HepG2 (cell line): Measurements from ENCODE around the gene EPB41L2. TPM values are rescaled to one million over a fixed set of nuclear protein-coding genes. Genes with fewer than 3 reads are reported as not detected.

Experiments used
- ATAC-seq: fragments of 200-7000 bp; cut with Tn5 transposase; 3 replicates; pipeline ENCODE4 v1.9.1; 2020; ENCODE audit warnings: mild to moderate bottlenecking, moderate library complexity
- BruUV-seq: library from RNA; stranded (reverse); fragments of 400-500 nt; replicated peaks from 2 replicates; lab custom pipeline; 2021; lab: Mats Ljungman, UMichigan
- CTCF ChIA-PET: fragments of 300-600 bp; formaldehyde crosslinking; extraction: SDS; loops from one replicate; lab custom pipeline; 2021; ENCODE audit warnings: low total read pairs, inconsistent platforms, low intra/inter-chr PET ratio; lab: Yijun Ruan, JAX
- POLR2A ChIA-PET: fragments of 350-600 bp; sonication (Branson Sonifier 250); formaldehyde crosslinking; loops from one replicate; lab custom pipeline; 2020; ENCODE audit warnings: antibody characterized with exemption, inconsistent platforms; lab: Yijun Ruan, JAX
- DNase-seq: peaks from one replicate; pipeline ENCODE4 v3.0.0-alpha.2; 2015; ENCODE audit warnings: low spot score
- FAIRE-seq: peaks from 3 replicates; lab custom pipeline; 2011; peaks lifted over from hg19 to GRCh38; lab: Jason Lieb, UNC
- H2AFZ ChIP-seq: one replicate; pipeline ENCODE4 v1.6.1; 2011; ENCODE audit warnings: low read length, inconsistent platforms
- H3K27ac ChIP-seq: fragments of 300-600 bp; 3 replicates; pipeline ENCODE4 v1.8.0; 2011; ENCODE audit warnings: mixed run types, mild to moderate bottlenecking, mixed read lengths, low read length, inconsistent platforms; ENCODE audit not compliant: insufficient read depth; ENCODE audit errors: extremely low read length
- H3K27me3 ChIP-seq, 2 experiments: fragments of 200-600 bp in 1 of 2; 2 replicates in 1 of 2; 3 replicates in 1 of 2; pipeline versions ENCODE4 v1.6.0 to v1.8.0; 2011; ENCODE audit warnings: low read length in 2 of 2, mild to moderate bottlenecking in 2 of 2, moderate library complexity in 2 of 2, inconsistent platforms in 1 of 2; ENCODE audit not compliant: insufficient read depth in 2 of 2, control insufficient read depth in 1 of 2
- H3K36me3 ChIP-seq, 2 experiments: fragments of 200-600 bp in 1 of 2; replicated peaks in 1 of 2; 2 replicates in 1 of 2; 3 replicates in 1 of 2; pipeline versions ENCODE4 v1.5.1 to v1.8.0; 2011; ENCODE audit warnings: low read length in 2 of 2, inconsistent platforms in 1 of 2; ENCODE audit not compliant: insufficient read depth in 2 of 2, control insufficient read depth in 1 of 2
- H3K4me1 ChIP-seq: 2 replicates; pipeline ENCODE4 v1.5.1; 2012; ENCODE audit warnings: low read length, inconsistent platforms; ENCODE audit not compliant: insufficient read depth
- H3K4me2 ChIP-seq: 2 replicates; pipeline ENCODE4 v1.6.0; 2011; ENCODE audit warnings: low read depth, low read length, inconsistent platforms
- H3K4me3 ChIP-seq, 3 experiments: fragments of 200-600 bp in 1 of 3; sonication (generic), shearing (Covaris generic) in 1 of 3; replicated peaks in 1 of 3; 2 replicates each; pipeline ENCODE4 v1.5.1; 2011 to 2016; ENCODE audit warnings: low read length in 3 of 3, inconsistent platforms in 2 of 3, low read depth in 2 of 3, mild to moderate bottlenecking in 2 of 3, control low read depth in 1 of 3, mixed read lengths in 1 of 3; ENCODE audit not compliant: insufficient read depth in 1 of 3
- H3K79me2 ChIP-seq: one replicate; pipeline ENCODE4 v1.6.1; 2011; ENCODE audit warnings: low read length, inconsistent platforms; ENCODE audit not compliant: insufficient read depth
- H3K9ac ChIP-seq: 2 replicates; pipeline ENCODE4 v1.6.0; 2011; ENCODE audit warnings: mild to moderate bottlenecking, low read depth, low read length, inconsistent platforms; ENCODE audit not compliant: insufficient read depth
- H3K9me3 ChIP-seq: 2 replicates; pipeline ENCODE4 v1.5.1; 2012; ENCODE audit warnings: mild to moderate bottlenecking, low read length
- H4K20me1 ChIP-seq: 2 replicates; pipeline ENCODE4 v1.6.0; 2011; ENCODE audit warnings: inconsistent platforms, mild to moderate bottlenecking, low read length, moderate library complexity; ENCODE audit not compliant: insufficient read depth
- FOSL2 ChIP-seq: sonication (generic); formaldehyde crosslinking; IDR thresholded peaks from 2 replicates; pipeline ENCODE4 v1.4.0; 2020; ENCODE audit warnings: missing genetic modification reagents
- HNRNPL ChIP-seq: fragments of 200-400 bp; formaldehyde crosslinking; IDR thresholded peaks from 2 replicates; pipeline ENCODE4 v1.6.1; 2017; ENCODE audit warnings: mild to moderate bottlenecking, low read depth, low read length
- MEIS1 ChIP-seq: sonication (generic); formaldehyde crosslinking; IDR thresholded peaks from 2 replicates; pipeline ENCODE4 v1.9.0; 2021; ENCODE audit warnings: mild to moderate bottlenecking, missing genetic modification reagents, moderate library complexity, borderline replicate concordance
- NR2F6 ChIP-seq, 2 experiments: IDR thresholded peaks; 2 replicates each; pipeline ENCODE4 v1.6.1; 2016; ENCODE audit warnings: antibody characterized with exemption in 1 of 2, mild to moderate bottlenecking in 1 of 2
- SOX13 ChIP-seq, 3 experiments: fragments of 450-650 bp in 1 of 3; sonication (generic) in 1 of 3; formaldehyde crosslinking in 1 of 3; IDR thresholded peaks in 2 of 3; conservative IDR thresholded peaks in 1 of 3; 2 replicates each; pipeline versions ENCODE4 v1.5.0 to v1.6.1; 2016 to 2020; ENCODE audit warnings: antibody characterized with exemption in 1 of 3, mild to moderate bottlenecking in 1 of 3, missing compliant biosample characterization in 1 of 3, missing genetic modification reagents in 1 of 3, moderate library complexity in 1 of 3
- ZNF629 ChIP-seq: sonication (generic); formaldehyde crosslinking; conservative IDR thresholded peaks from 2 replicates; pipeline ENCODE4 v1.5.0; 2020; ENCODE audit warnings: missing genetic modification reagents
- whole genome bisulfite sequencing: methylation state at CpG from one replicate; pipeline ENCODE4 v1.1.6; 2017; ENCODE audit warnings: low lambda C conversion rate; 5-methylcytosine and 5-hydroxymethylcytosine counted together
- in situ Hi-C: cut with HindIII; loops from 2 replicates; pipeline ENCODE4 v1.10.0; 2017; ENCODE audit warnings: low pct_unique_long_range_greater_than_20kb; ENCODE audit not compliant: extremely low pct_ligation_motif_present
- intact Hi-C: fragments of 100-400 bp; cut with micrococcal nuclease; formaldehyde crosslinking; loops from one replicate; pipeline ENCODE4 v1.10.0; 2022; ENCODE audit not compliant: unreplicated experiment
- polyA plus RNA-seq, 8 experiments: library from polyadenylated mRNA; depleted of rRNA in 3 of 8; stranded (reverse) in 7 of 8; unstranded in 1 of 8; fragments of >200 nt; fragmentation: Illumina TruSeq in 4 of 8; extraction: Trizol in 4 of 8; gene quantifications; 2 replicates each; pipeline versions ENCODE4 v1.2.1 to v1.2.3, GENCODE V29; 2011 to 2016; ENCODE audit warnings: low read depth in 4 of 8, missing spikeins in 1 of 8, mixed read lengths in 1 of 8; ENCODE audit not compliant: insufficient read depth in 1 of 8
- total RNA-seq, 5 experiments: library from RNA; depleted of rRNA; stranded (reverse); fragments of >200 nt; fragmentation: Illumina TruSeq; extraction: Trizol; gene quantifications; 2 replicates each; pipeline ENCODE4 v1.2.3, GENCODE V29; 2016; ENCODE audit warnings: low read depth in 1 of 5
- TF ChIP-seq, protein P1 (sequence below): sonication (generic); formaldehyde crosslinking; IDR thresholded peaks from 2 replicates; pipeline ENCODE4 v1.8.0; 2022; ENCODE audit warnings: mild to moderate bottlenecking, missing genetic modification reagents; ENCODE audit not compliant: insufficient replicate concordance

Gene EPB41L2
- total and polyA plus RNA-seq, 2 of the 13 experiments (the other 11 are each of a cell fraction or from before 2014, with no cell fraction given): 41.7 to 56.4 TPM

DNA sequence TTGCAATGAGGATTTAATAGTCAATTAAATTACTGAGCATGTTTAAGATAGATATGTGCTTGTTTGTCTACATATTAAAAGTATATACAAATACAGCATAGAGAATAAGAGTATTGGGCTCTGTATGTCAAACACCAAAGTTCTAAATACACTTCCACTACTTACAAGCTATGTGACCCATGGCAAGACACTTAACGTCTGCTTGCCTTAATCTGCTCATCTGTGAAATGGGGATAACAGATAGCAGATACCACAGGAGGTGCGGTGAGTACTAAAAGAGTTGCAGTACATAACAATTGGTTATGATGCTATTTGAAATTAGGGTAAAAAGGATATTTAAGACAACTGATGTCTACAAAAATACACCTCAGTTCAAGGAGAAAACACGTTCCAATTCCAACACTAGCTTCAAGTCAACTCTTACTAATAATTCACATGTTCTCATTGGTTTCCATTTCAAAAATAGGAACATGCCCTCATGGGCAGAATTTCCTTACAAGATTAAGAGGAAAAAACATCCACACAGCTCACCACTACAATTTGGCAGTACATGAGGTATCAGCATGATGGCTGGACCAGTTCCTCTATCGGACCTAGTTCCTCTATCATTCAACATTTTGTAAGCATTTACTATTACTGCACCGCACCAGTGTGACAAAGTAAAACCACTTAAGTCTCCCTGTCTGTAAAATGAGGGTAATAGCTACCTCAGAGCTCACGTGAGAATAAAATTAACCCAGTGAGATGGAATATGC is 134.7 kb downstream of the EPB41L2 start:
- whole genome bisulfite sequencing: 93% methylated on average over 6 of the region's 6 CpGs
- H3K4me2 ChIP-seq: no peak overlapping the region

DNA sequence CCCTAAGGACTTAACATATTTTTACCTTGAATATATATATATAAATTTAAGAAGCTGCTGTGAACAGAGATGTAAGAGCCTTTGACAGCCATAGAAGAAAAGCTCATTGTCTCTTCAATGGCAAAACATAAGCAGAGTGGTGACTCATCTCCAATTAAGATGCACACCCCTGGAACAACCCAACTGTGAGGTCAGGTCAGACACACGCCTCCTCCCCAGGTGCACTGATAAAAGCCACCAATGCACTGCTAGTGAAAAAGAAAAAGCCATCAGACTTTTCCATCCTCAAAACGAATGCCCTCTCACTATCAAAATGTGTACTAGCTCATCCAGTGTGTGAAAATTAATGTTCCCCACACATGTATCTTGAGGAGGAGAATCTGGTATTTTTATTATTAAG is 135.7 kb downstream of the EPB41L2 start:
- Histone ChIP-seq H3K4me2 (no peak overlapping the region), H3K9me3 (no peaks in the 10 kb centered on the region), H3K4me1 (peaks cover 17% of the 10 kb centered on the region), H3K27ac (no peak overlapping the region), H3K27me3 (no peaks in the 10 kb centered on the region), H3K36me3 (peaks cover 3 to 19% of the 10 kb centered on the region in 2 experiments), H4K20me1 (no peaks in the 10 kb centered on the region), H3K4me3 (no peak overlapping the region), H3K79me2 (peaks cover 24% of the 10 kb centered on the region), H3K9ac (no peak overlapping the region), H2AFZ (no peak overlapping the region)
- FAIRE-seq (no peak), DNase-seq (peak; percentile 54), ATAC-seq (no peak)
- ChIA-PET POLR2A (no interaction called here), CTCF (no interaction called here)
- peak; percentile 38; the same call in 1 of the 2 replicates for TF ChIP-seq NR2F6 (IDR thresholded peaks at IDR 0.05)
- peak; percentile 41; the same call in 1 of the 2 replicates for TF ChIP-seq NR2F6 (CRISPR knock-in tag; IDR thresholded peaks at IDR 0.05)
- peak; percentile 83 for TF ChIP-seq FOSL2 (CRISPR knock-in tag)
- TF ChIP-seq HNRNPL: no peak
- TF ChIP-seq, protein P1, sequence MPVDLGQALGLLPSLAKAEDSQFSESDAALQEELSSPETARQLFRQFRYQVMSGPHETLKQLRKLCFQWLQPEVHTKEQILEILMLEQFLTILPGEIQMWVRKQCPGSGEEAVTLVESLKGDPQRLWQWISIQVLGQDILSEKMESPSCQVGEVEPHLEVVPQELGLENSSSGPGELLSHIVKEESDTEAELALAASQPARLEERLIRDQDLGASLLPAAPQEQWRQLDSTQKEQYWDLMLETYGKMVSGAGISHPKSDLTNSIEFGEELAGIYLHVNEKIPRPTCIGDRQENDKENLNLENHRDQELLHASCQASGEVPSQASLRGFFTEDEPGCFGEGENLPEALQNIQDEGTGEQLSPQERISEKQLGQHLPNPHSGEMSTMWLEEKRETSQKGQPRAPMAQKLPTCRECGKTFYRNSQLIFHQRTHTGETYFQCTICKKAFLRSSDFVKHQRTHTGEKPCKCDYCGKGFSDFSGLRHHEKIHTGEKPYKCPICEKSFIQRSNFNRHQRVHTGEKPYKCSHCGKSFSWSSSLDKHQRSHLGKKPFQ: no peak
- TF ChIP-seq SOX13 (IDR thresholded peaks at IDR 0.05): no peak
- TF ChIP-seq SOX13 (CRISPR knock-in tag; conservative IDR thresholded peaks at IDR 0.05 in 1 of 2, IDR thresholded peaks at IDR 0.05 in 1 of 2): peak in 1 of 2 experiments; percentile 22; a peak in 1 of 4 replicates
- in situ Hi-C loops: no loop called here
- intact Hi-C loops: no loop called here
- no TSS peak for BruUV-seq
- 88% methylated on average over 2 of the region's 2 CpGs for WGBS

More for the DNA sequence above, 134.7 kb downstream of the EPB41L2 start:
- H3K27ac ChIP-seq: no peak overlapping the region
- intact Hi-C loops: no loop called here
- no peak for FAIRE-seq
- H3K79me2 ChIP-seq: peaks cover 32% of the 10 kb centered on the region
- ChIA-PET POLR2A (no interaction called here), CTCF (no interaction called here)
- TF ChIP-seq ZNF629 (peak; percentile 92), MEIS1 (CRISPR knock-in tag) (no peak)
- in situ Hi-C loops: no loop called here
- no peak for ATAC-seq
- H2AFZ ChIP-seq: no peak overlapping the region
- no peaks in the 10 kb centered on the region for H3K27me3 ChIP-seq
- no peaks in the 10 kb centered on the region for H3K9me3 ChIP-seq
- no peaks in the 10 kb centered on the region for H4K20me1 ChIP-seq
- BruUV-seq: no TSS peak
- H3K9ac ChIP-seq: no peak overlapping the region
- H3K36me3 ChIP-seq: peaks cover 3 to 19% of the 10 kb centered on the region in 2 experiments
- H3K4me1 ChIP-seq: peaks cover 28% of the 10 kb centered on the region
- DNase-seq: no peak
- no peak overlapping the region for H3K4me3 ChIP-seq
